Heart right ventricle (tissue), 16 donors: ENCODE measurements around the gene OR52N5. TPM values are rescaled to one million over a fixed set of nuclear protein-coding genes. Genes with fewer than 3 reads are reported as not detected.

ENCODE experiments used
- ATAC-seq, 8 donors: fragments of 200-7000 bp; cut with Tn5 transposase; one replicate each; pipeline ENCODE4 v1.9.1; 2020; ENCODE audit warnings: mild to moderate bottlenecking in 8 of 8, moderate library complexity in 8 of 8, moderate number of reproducible peaks in 1 of 8
- DNase-seq, 2 donors: peaks; one replicate each; pipeline ENCODE4 v3.0.0-alpha.2; 2020
- H3K27ac ChIP-seq, 10 donors: fragments of 200-600 bp; sonication (generic) in 2 of 10; one replicate each; pipeline versions ENCODE4 v1.5.0 to v1.8.0; 2020 to 2022; ENCODE audit warnings: mild to moderate bottlenecking in 3 of 10
- H3K27me3 ChIP-seq, 7 donors: fragments of 200-600 bp; one replicate each; pipeline ENCODE4 v1.8.0; 2021 to 2022; ENCODE audit warnings: mild to moderate bottlenecking in 2 of 7
- H3K36me3 ChIP-seq, 9 donors: fragments of 200-600 bp; sonication (generic) in 1 of 9; one replicate each; pipeline versions ENCODE4 v1.5.0 to v1.8.0; 2020 to 2022; ENCODE audit warnings: mild to moderate bottlenecking in 2 of 9
- H3K4me1 ChIP-seq, 9 donors: fragments of 200-600 bp; sonication (generic) in 1 of 9; one replicate each; pipeline versions ENCODE4 v1.5.0 to v1.8.0; 2020 to 2022; ENCODE audit warnings: mild to moderate bottlenecking in 4 of 9
- H3K4me3 ChIP-seq, 10 donors: fragments of 200-600 bp; sonication (generic) in 2 of 10; one replicate each; pipeline versions ENCODE4 v1.5.0 to v1.8.0; 2020 to 2022; ENCODE audit warnings: mild to moderate bottlenecking in 7 of 10, moderate library complexity in 2 of 10
- H3K9me3 ChIP-seq, 11 donors: fragments of 200-600 bp in 10 of 11; sonication (generic) in 2 of 11; one replicate each; pipeline versions ENCODE4 v1.5.0 to v1.8.0; 2013 to 2022; ENCODE audit warnings: mild to moderate bottlenecking in 2 of 11, control low read depth in 1 of 11, moderate library complexity in 1 of 11
- CTCF ChIP-seq, 9 donors: fragments of 200-600 bp; sonication (generic) in 2 of 9; IDR thresholded peaks; one replicate each; pipeline versions ENCODE4 v1.5.0 to v1.8.0; 2021 to 2022; ENCODE audit warnings: antibody characterized with exemption in 9 of 9, mild to moderate bottlenecking in 5 of 9, moderate library complexity in 1 of 9
- WGBS, 2 donors: extraction: QIAGEN DNeasy Blood & Tissue Kit; methylation state at CpG; one replicate each; pipeline ENCODE4 v1.1.7; 2013; ENCODE audit warnings: inconsistent platforms in 1 of 2; 5-methylcytosine and 5-hydroxymethylcytosine counted together
- intact Hi-C, 10 donors: fragments of 100-400 bp; cut with DNase I; formaldehyde crosslinking; loops; one replicate each; pipeline versions ENCODE4 v1.11.1 to v1.14.2; 2022
- polyA plus RNA-seq, 2 donors: library from polyadenylated mRNA; stranded (reverse); fragments of 200-250 nt; gene quantifications; one replicate each; pipeline ENCODE4 v1.2.3, GENCODE V29; 2013
- total RNA-seq, 10 donors: library from RNA; stranded (reverse); fragmentation: NEBNext Ultra II Directional in 3 of 10; extraction: Animal tissue kit (Norgen Biotek cat#: 25700) in 3 of 10; gene quantifications; one replicate each; pipeline versions ENCODE4 v1.2.1 to v1.2.4, GENCODE V29; 2021 to 2023
- donor health status: Arrhythmogenic right ventricular cardiomyopathy.
- donor health status: ischemic (EF 13 %, LVEDD 7.1; RV severe dilation, severe dysfunction).
- donor health status: healthy with polysubstance abuse.
- donor health status: DM: no; HTN: yes; CAD: no.
- donor health status: DM: no; HTN: no; CAD: no.
- donor health status: ischemic (EF 25% LVEDD 6.9; RV normal size, moderate dysfunction).
- donor health status: ischemic (EF 25% LVEDD 5.7; RV mildly dilated, moderate dysfunction).
- donor health status: healthy.
- donor health status: DM: yes; HTN: yes; CAD: no.
- donor health status: Ischemic cardiomyopathy.
- donor health status: ischemic (EF 35%, LVEDD 5.7; RV mildly dilated, moderate dysfunction).
- donor health status: nonischemic (EF 11% LVEDD 7.7; RV severe dilation, severe dysfunction).
- donor health status: DM: yes; HTN: yes; CAD: no.
- donor health status: PGD.
- donor health status: ischemic (EF 29% LVEDD 5.4; RV normal size, mild dysfunction).
- donor health status: nonischemic (EF 23%, LVEDD 6.1; RV moderate dilation, normal function).

OR52N5 gene
- total and polyA plus RNA-seq, 12 donors: 0.09 TPM; not detected in 11

- 70 to 73% methylated on average over 6 of the region's 6 CpGs for WGBS, 2 donors
- Histone ChIP-seq H3K36me3 (no peaks in the 10 kb centered on the region), H3K4me3 (no peak overlapping the region), H3K27ac (peak overlapping the region in 1 of 10 donors; percentile 9), H3K27me3 (peaks cover 0 to 6% (median 0%) of the 10 kb centered on the region in 7 donors), H3K4me1 (peaks cover 0 to 16% (median 7%) of the 10 kb centered on the region in 9 donors), H3K9me3 (no peaks in the 10 kb centered on the region)
- intact Hi-C loops: loop anchor here (2.0 to 10.0 kb wide), 16 partner anchors 113 to 1183 kb away; partner anchors contain the start of genes TRIM6 (in 3 of the 10), TRIM22 (in 2 of the 10), TRIM5 (in 2 of the 10) and OR51V1 (in 1 of the 10)
- DNase-seq (no peak), ATAC-seq (no peak)
- no peak for TF ChIP-seq CTCF (IDR thresholded peaks at IDR 0.05)
Observed at GRCh38 chr11:5809905-5810795, 27.0 kb upstream of the OR52N5 start.

- 44 to 52% methylated on average over 5 of the region's 5 CpGs for WGBS, 2 donors
Observed at GRCh38 chr11:5809122-5809519, 26.0 kb upstream of the OR52N5 start.

GRCh38 chr11:5808500-5809121, 25.5 kb upstream of the OR52N5 start, which contains the start of gene OR52N2:
Gene OR52N2, plus strand, starts transcription at chr11:5808924. Its CDS starts 11,412 bp downstream, at chr11:5820336.
- intact Hi-C loops: loop anchor here (1.0 to 10.0 kb wide), 17 partner anchors 111 to 1181 kb away; partner anchors contain the start of genes TRIM6 (in 3 of the 10), TRIM22 (in 2 of the 10), TRIM5 (in 2 of the 10) and OR51V1 (in 1 of the 10)

More at GRCh38 chr11:5809122-5809519, 26.0 kb upstream of the OR52N5 start:
- intact Hi-C loops: loop anchor here (2.0 to 10.0 kb wide), 16 partner anchors 112 to 1182 kb away; partner anchors contain the start of genes TRIM6 (in 3 of the 10), TRIM22 (in 2 of the 10), TRIM5 (in 2 of the 10) and OR51V1 (in 1 of the 10)
- Histone ChIP-seq H3K27me3 (peaks cover 0 to 6% (median 0%) of the 10 kb centered on the region in 7 donors), H3K4me1 (peaks cover 0 to 16% (median 5%) of the 10 kb centered on the region in 9 donors), H3K36me3 (no peaks in the 10 kb centered on the region), H3K9me3 (peaks cover 0 to 6% (median 0%) of the 10 kb centered on the region in 11 donors), H3K27ac (peak overlapping the region in 2 of 10 donors; percentile 19 to 50), H3K4me3 (peak overlapping the region; percentile 13 to 66 (median 54))
- DNase-seq: no peak
- peak in 4 of 8 donors; percentile 39 to 77 (median 46) for ATAC-seq
- TF ChIP-seq CTCF (IDR thresholded peaks at IDR 0.05): no peak

More at GRCh38 chr11:5808500-5809121, 25.5 kb upstream of the OR52N5 start, which contains the start of gene OR52N2:
- Histone ChIP-seq H3K36me3 (no peaks in the 10 kb centered on the region), H3K4me3 (peak within 1 kb of the TSS; percentile 13 to 66 (median 54)), H3K9me3 (peaks cover 0 to 11% (median 0%) of the 10 kb centered on the region in 11 donors), H3K27me3 (peaks cover 0 to 6% (median 0%) of the 10 kb centered on the region in 7 donors), H3K4me1 (peaks cover 0 to 16% (median 5%) of the 10 kb centered on the region in 9 donors), H3K27ac (peak within 1 kb of the TSS in 2 of 10 donors; percentile 19 to 50)
- peak; percentile 71 to 92 (median 84) for TF ChIP-seq CTCF (IDR thresholded peaks at IDR 0.05)
- DNase-seq (peak; percentile 35 to 78), ATAC-seq (peak; percentile 81 to 97 (median 94))
- 6 to 8% methylated on average over 24 of the region's 24 CpGs for WGBS, 2 donors
